ENCODE results near the gene KLF5.

Gene KLF5

DNA sequence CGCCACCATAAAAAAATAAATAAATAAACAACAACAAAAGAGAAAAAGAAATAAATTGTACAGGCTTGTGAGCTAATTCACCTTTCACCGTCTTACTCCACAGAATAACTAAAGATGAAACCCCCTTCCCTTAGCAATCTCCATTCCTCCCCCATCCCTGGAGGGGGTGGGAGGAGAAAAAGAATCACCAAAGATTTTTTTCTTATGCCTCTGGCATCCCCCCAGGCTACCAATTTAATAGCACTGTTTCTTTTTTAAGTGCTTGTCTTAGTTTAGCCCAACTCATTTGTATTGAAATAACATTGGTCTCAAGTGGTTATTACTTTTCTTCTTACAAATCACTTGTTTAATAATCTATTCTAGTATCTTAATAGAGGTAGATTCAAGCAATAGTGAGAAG is 23.9 kb upstream of the KLF5 start:
- DNase-seq, result no peak
- Histone ChIP-seq H3K36me3 (ENCODE audit: control insufficient read depth, insufficient read depth, low read length) (no peaks in the 10 kb centered on the region), H4K8ac (ENCODE audit: low read depth, low read length) (no peak overlapping the region), H2AK5ac (ENCODE audit: low read length) (no peak overlapping the region), H3K4ac (ENCODE audit: low read depth, low read length) (no peak overlapping the region), H3K79me2 (ENCODE audit: control insufficient read depth, insufficient read depth, low read length) (no peaks in the 10 kb centered on the region), H3K4me2 (ENCODE audit: low read length) (no peak overlapping the region), H2BK120ac (ENCODE audit: low read depth, low read length) (no peak overlapping the region), H3K4me1 (ENCODE audit: control insufficient read depth, low read depth, low read length) (no peaks in the 10 kb centered on the region), H3K79me1 (ENCODE audit: low read length) (no peaks in the 10 kb centered on the region), H3K27ac (ENCODE audit: low read depth, low read length) (no peak overlapping the region), H3K56ac (ENCODE audit: low read length) (no peak overlapping the region), H3K23ac (ENCODE audit: low read length) (no peak overlapping the region), H3K4me3 (ENCODE audit: low read length) (no peak overlapping the region), H2BK15ac (replicated peaks; ENCODE audit: low read depth) (no peak overlapping the region), H3K27me3 (ENCODE audit: insufficient read depth, low read length, poor library complexity) (no peaks in the 10 kb centered on the region), H3K18ac (ENCODE audit: low read length) (no peak overlapping the region), H3K9ac (ENCODE audit: low read length) (no peak overlapping the region), H2BK5ac (ENCODE audit: low read length) (no peak overlapping the region), H4K5ac (ENCODE audit: low read length) (no peak overlapping the region)
- no CpG with 5 or more reads among the region's 2 CpGs for WGBS (ENCODE audit: extremely low coverage, insufficient coverage, low lambda C conversion rate)

DNA sequence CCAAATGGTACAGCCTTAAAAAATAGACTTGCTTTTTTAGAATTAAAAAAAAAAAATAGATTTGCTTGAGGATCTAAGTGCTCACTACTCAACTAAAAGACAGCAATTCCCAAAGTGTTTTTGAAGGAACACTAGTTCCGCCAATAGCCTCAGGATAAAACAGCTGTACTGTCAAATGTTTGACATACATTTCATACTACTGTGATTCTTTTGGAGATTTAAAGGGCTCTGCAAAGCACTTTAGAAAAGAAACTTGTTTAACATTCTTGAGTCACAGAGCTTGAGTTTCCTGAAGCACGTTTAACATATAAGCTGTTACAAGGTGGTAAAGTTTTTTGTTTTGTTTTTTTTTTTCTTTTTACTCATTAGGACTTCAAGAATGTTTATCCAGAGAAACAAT is 23.1 kb upstream of the KLF5 start:
- no peak overlapping the region for H3K23ac ChIP-seq (ENCODE audit: low read length)
- no peak overlapping the region for H4K5ac ChIP-seq (ENCODE audit: low read length)
- no peak overlapping the region for H3K4me2 ChIP-seq (ENCODE audit: low read length)
- H3K4me1 ChIP-seq (ENCODE audit: control insufficient read depth, low read depth, low read length), result no peaks in the 10 kb centered on the region
- no peak overlapping the region for H2BK5ac ChIP-seq (ENCODE audit: low read length)
- H4K8ac ChIP-seq (ENCODE audit: low read depth, low read length), result no peak overlapping the region
- no peak overlapping the region for H2BK15ac ChIP-seq (replicated peaks; ENCODE audit: low read depth)
- H3K79me2 ChIP-seq (ENCODE audit: control insufficient read depth, insufficient read depth, low read length), result no peaks in the 10 kb centered on the region
- no peak overlapping the region for H2AK5ac ChIP-seq (ENCODE audit: low read length)
- no peak overlapping the region for H3K18ac ChIP-seq (ENCODE audit: low read length)
- no peak overlapping the region for H3K4me3 ChIP-seq (ENCODE audit: low read length)
- no peak overlapping the region for H3K56ac ChIP-seq (ENCODE audit: low read length)
- H3K27me3 ChIP-seq (ENCODE audit: insufficient read depth, low read length, poor library complexity), result no peaks in the 10 kb centered on the region
- DNase-seq, result peak; percentile 59
- H3K9ac ChIP-seq (ENCODE audit: low read length), result no peak overlapping the region
- no peak overlapping the region for H2BK120ac ChIP-seq (ENCODE audit: low read depth, low read length)
- H3K4ac ChIP-seq (ENCODE audit: low read depth, low read length), result no peak overlapping the region
- H3K36me3 ChIP-seq (ENCODE audit: control insufficient read depth, insufficient read depth, low read length), result no peaks in the 10 kb centered on the region
- WGBS (ENCODE audit: extremely low coverage, insufficient coverage, low lambda C conversion rate), result no CpG with 5 or more reads among the region's 2 CpGs
- H3K79me1 ChIP-seq (ENCODE audit: low read length), result no peaks in the 10 kb centered on the region
- H3K27ac ChIP-seq (ENCODE audit: low read depth, low read length), result no peak overlapping the region

- H4K8ac ChIP-seq (ENCODE audit: low read depth, low read length), result no peak overlapping the region
- no peak overlapping the region for H2BK120ac ChIP-seq (ENCODE audit: low read depth, low read length)
- H3K23ac ChIP-seq (ENCODE audit: low read length), result no peak overlapping the region
- H2BK15ac ChIP-seq (replicated peaks; ENCODE audit: low read depth), result no peak overlapping the region
- H3K4me2 ChIP-seq (ENCODE audit: low read length), result no peak overlapping the region
- H3K36me3 ChIP-seq (ENCODE audit: control insufficient read depth, insufficient read depth, low read length), result no peaks in the 10 kb centered on the region
- H3K18ac ChIP-seq (ENCODE audit: low read length), result no peak overlapping the region
- no peak overlapping the region for H3K4me3 ChIP-seq (ENCODE audit: low read length)
- no CpG with 5 or more reads among the region's 4 CpGs for WGBS (ENCODE audit: extremely low coverage, insufficient coverage, low lambda C conversion rate)
- DNase-seq, result no peak
- H3K4ac ChIP-seq (ENCODE audit: low read depth, low read length), result no peak overlapping the region
- no peak overlapping the region for H3K9ac ChIP-seq (ENCODE audit: low read length)
- H3K27ac ChIP-seq (ENCODE audit: low read depth, low read length), result no peak overlapping the region
- H2BK5ac ChIP-seq (ENCODE audit: low read length), result no peak overlapping the region
- H3K4me1 ChIP-seq (ENCODE audit: control insufficient read depth, low read depth, low read length), result no peaks in the 10 kb centered on the region
- H3K56ac ChIP-seq (ENCODE audit: low read length), result no peak overlapping the region
- H2AK5ac ChIP-seq (ENCODE audit: low read length), result no peak overlapping the region
- no peaks in the 10 kb centered on the region for H3K79me1 ChIP-seq (ENCODE audit: low read length)
- no peaks in the 10 kb centered on the region for H3K79me2 ChIP-seq (ENCODE audit: control insufficient read depth, insufficient read depth, low read length)
- H4K5ac ChIP-seq (ENCODE audit: low read length), result no peak overlapping the region
- no peaks in the 10 kb centered on the region for H3K27me3 ChIP-seq (ENCODE audit: insufficient read depth, low read length, poor library complexity)
These were observed 22.2 kb upstream of the KLF5 start for GRCh38 chr13:73036566-73036965.

DNA sequence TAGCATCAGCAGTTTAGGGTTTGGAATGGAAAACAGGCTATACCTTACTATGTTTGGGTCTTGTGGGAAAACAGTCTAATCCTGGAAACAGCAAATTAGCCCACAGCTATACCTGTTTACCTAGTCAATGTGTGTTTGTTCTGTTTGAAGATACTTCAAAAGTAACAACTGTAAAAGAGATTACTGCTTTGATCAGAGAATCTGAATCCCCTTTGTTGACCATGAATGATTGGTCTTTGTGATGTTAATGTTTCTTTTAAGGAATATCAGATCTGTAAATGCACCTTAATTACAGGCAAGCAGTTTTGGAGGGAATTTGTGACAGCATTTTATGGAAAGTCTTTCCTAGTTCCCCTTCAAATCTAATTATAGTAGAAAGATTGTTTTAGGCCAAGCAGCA is 20.7 kb upstream of the KLF5 start:
- no peaks in the 10 kb centered on the region for H3K27me3 ChIP-seq (ENCODE audit: insufficient read depth, low read length, poor library complexity)
- H3K4me2 ChIP-seq (ENCODE audit: low read length), result no peak overlapping the region
- no peak overlapping the region for H2BK15ac ChIP-seq (replicated peaks; ENCODE audit: low read depth)

DNA sequence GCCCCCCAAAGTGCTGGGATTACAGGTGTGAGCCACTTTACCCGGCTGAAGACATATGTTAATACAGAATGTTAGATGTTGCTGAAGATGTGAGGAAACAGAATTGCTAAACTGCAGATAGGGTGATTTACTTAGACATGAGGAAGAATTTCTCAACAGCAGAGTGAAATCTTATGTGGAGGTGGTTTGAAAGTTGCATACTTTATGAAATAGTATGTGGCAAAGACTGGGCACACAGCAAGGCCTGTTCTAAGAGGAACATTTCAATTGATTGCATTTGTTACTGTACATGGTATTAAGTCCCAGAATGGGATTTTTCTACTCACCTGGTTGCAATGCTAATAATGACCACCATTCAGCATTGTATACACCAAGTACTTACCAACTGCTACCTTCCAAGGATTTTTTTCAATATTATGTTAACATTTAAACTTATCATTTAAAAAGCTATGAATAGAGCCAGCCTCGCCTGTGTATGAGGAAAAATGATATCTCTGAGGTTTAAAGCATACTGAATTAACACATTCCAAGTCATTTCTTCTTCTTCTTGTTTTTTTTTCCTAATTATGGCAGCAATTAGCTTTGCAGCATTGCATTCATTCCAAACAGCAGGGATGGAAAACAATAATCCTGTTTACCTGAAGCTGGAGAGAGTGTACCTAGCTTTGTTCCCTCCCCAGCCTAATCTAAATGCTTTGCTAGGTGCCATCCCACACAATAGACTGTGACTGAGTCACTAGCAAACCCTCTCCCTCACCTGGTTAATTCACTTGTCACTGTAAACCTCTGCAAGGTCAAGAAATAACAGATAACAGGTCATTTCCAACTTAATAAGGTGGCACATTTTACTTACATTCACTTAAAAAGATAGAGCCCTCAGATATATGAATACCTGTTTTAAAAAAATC is 19.4 kb upstream of the KLF5 start:
- H3K23ac ChIP-seq (ENCODE audit: low read length), result no peak overlapping the region
- H2BK120ac ChIP-seq (ENCODE audit: low read depth, low read length), result no peak overlapping the region
- H2BK15ac ChIP-seq (replicated peaks; ENCODE audit: low read depth), result no peak overlapping the region
- DNase-seq, result peak; percentile 76
- no peaks in the 10 kb centered on the region for H3K27me3 ChIP-seq (ENCODE audit: insufficient read depth, low read length, poor library complexity)
- H3K4me1 ChIP-seq (ENCODE audit: control insufficient read depth, low read depth, low read length), result no peaks in the 10 kb centered on the region
- no peak overlapping the region for H4K5ac ChIP-seq (ENCODE audit: low read length)
- H3K4me2 ChIP-seq (ENCODE audit: low read length), result no peak overlapping the region
- H3K79me2 ChIP-seq (ENCODE audit: control insufficient read depth, insufficient read depth, low read length), result no peaks in the 10 kb centered on the region
- H3K9ac ChIP-seq (ENCODE audit: low read length), result no peak overlapping the region
- H2AK5ac ChIP-seq (ENCODE audit: low read length), result no peak overlapping the region
- H3K18ac ChIP-seq (ENCODE audit: low read length), result no peak overlapping the region
- no CpG with 5 or more reads among the region's 2 CpGs for WGBS (ENCODE audit: extremely low coverage, insufficient coverage, low lambda C conversion rate)
- H3K56ac ChIP-seq (ENCODE audit: low read length), result no peak overlapping the region
- H3K36me3 ChIP-seq (ENCODE audit: control insufficient read depth, insufficient read depth, low read length), result no peaks in the 10 kb centered on the region
- no peak overlapping the region for H4K8ac ChIP-seq (ENCODE audit: low read depth, low read length)
- H3K27ac ChIP-seq (ENCODE audit: low read depth, low read length), result no peak overlapping the region
- no peaks in the 10 kb centered on the region for H3K79me1 ChIP-seq (ENCODE audit: low read length)
- H3K4ac ChIP-seq (ENCODE audit: low read depth, low read length), result no peak overlapping the region
- H3K4me3 ChIP-seq (ENCODE audit: low read length), result no peak overlapping the region
- no peak overlapping the region for H2BK5ac ChIP-seq (ENCODE audit: low read length)

More for the DNA sequence above, 20.7 kb upstream of the KLF5 start:
- H3K4ac ChIP-seq (ENCODE audit: low read depth, low read length), result no peak overlapping the region
- H2BK5ac ChIP-seq (ENCODE audit: low read length), result no peak overlapping the region
- no peak overlapping the region for H3K9ac ChIP-seq (ENCODE audit: low read length)
- H2AK5ac ChIP-seq (ENCODE audit: low read length), result no peak overlapping the region
- no peak overlapping the region for H3K56ac ChIP-seq (ENCODE audit: low read length)
- no peak overlapping the region for H4K8ac ChIP-seq (ENCODE audit: low read depth, low read length)
- H3K27ac ChIP-seq (ENCODE audit: low read depth, low read length), result no peak overlapping the region
- H3K18ac ChIP-seq (ENCODE audit: low read length), result no peak overlapping the region
- no peaks in the 10 kb centered on the region for H3K79me1 ChIP-seq (ENCODE audit: low read length)
- H3K4me1 ChIP-seq (ENCODE audit: control insufficient read depth, low read depth, low read length), result no peaks in the 10 kb centered on the region
- H4K5ac ChIP-seq (ENCODE audit: low read length), result no peak overlapping the region
- no peaks in the 10 kb centered on the region for H3K79me2 ChIP-seq (ENCODE audit: control insufficient read depth, insufficient read depth, low read length)
- no peak for DNase-seq
- H3K23ac ChIP-seq (ENCODE audit: low read length), result no peak overlapping the region
- no peak overlapping the region for H2BK120ac ChIP-seq (ENCODE audit: low read depth, low read length)
- H3K36me3 ChIP-seq (ENCODE audit: control insufficient read depth, insufficient read depth, low read length), result no peaks in the 10 kb centered on the region
- no peak overlapping the region for H3K4me3 ChIP-seq (ENCODE audit: low read length)

DNA sequence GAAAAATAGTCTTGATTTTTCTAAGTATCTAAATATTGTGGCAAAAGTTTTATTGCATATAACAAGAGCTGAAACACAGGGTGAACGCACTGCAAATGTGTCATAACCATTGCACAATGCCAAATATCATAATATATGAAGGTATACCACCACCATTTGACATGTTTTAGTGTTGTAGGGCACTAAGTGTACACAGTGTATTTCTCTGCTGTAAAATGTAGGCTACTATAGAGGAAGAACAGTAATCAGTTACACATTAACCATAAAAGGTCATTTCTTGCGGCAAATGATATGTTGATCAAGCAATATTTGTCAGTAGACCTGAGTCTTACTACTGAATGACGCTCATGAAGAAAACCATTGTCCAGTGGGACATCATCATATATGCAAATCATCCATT is 18.3 kb upstream of the KLF5 start:
- H3K18ac ChIP-seq (ENCODE audit: low read length), result no peak overlapping the region
- H3K27me3 ChIP-seq (ENCODE audit: insufficient read depth, low read length, poor library complexity), result no peaks in the 10 kb centered on the region
- no peak overlapping the region for H3K4me2 ChIP-seq (ENCODE audit: low read length)
- no peak overlapping the region for H2BK120ac ChIP-seq (ENCODE audit: low read depth, low read length)
- H3K4ac ChIP-seq (ENCODE audit: low read depth, low read length), result no peak overlapping the region
- H3K4me3 ChIP-seq (ENCODE audit: low read length), result no peak overlapping the region
- H3K23ac ChIP-seq (ENCODE audit: low read length), result no peak overlapping the region
- H3K79me2 ChIP-seq (ENCODE audit: control insufficient read depth, insufficient read depth, low read length), result no peaks in the 10 kb centered on the region
- WGBS (ENCODE audit: extremely low coverage, insufficient coverage, low lambda C conversion rate), result no CpG with 5 or more reads among the region's 3 CpGs
- no peaks in the 10 kb centered on the region for H3K36me3 ChIP-seq (ENCODE audit: control insufficient read depth, insufficient read depth, low read length)
- no peak for DNase-seq
- H2AK5ac ChIP-seq (ENCODE audit: low read length), result no peak overlapping the region
- H4K5ac ChIP-seq (ENCODE audit: low read length), result no peak overlapping the region
- no peak overlapping the region for H4K8ac ChIP-seq (ENCODE audit: low read depth, low read length)
- H3K9ac ChIP-seq (ENCODE audit: low read length), result no peak overlapping the region
- no peak overlapping the region for H2BK15ac ChIP-seq (replicated peaks; ENCODE audit: low read depth)
- no peak overlapping the region for H3K56ac ChIP-seq (ENCODE audit: low read length)
- no peak overlapping the region for H2BK5ac ChIP-seq (ENCODE audit: low read length)
- no peak overlapping the region for H3K27ac ChIP-seq (ENCODE audit: low read depth, low read length)
- H3K79me1 ChIP-seq (ENCODE audit: low read length), result no peaks in the 10 kb centered on the region
- H3K4me1 ChIP-seq (ENCODE audit: control insufficient read depth, low read depth, low read length), result no peaks in the 10 kb centered on the region
